Measurements from ENCODE around the gene HSPE1. TPM values are rescaled to one million over a fixed set of nuclear protein-coding genes. Genes with fewer than 3 reads are reported as not detected.
"Not testable (repeated sequence)": the region's sequence is repeated elsewhere in the genome, so short reads cannot be mapped to it uniquely, and the experiment has no call there.

HSPE1 gene
- total RNA-seq, 1 donor from 2014 or later: 66.1 TPM

DNA sequence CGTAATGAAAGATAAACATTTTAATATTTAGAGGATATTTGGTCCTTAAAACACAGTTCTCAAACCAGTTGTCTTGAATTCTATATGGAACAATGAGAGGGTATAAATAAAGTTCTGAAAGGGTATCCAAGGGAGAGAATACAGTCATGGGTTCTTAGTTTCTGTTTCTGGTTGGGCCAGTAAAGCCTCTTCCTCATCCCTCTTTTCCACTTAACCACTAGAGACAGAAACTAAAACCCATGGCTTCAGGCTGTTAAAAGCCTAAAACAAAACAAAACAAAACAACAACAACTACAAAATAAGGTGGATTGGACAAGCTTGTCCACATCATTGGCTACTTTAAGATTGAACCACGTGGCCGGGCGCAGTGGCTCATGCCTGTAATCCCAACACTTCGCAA, 28.0 kb upstream of the HSPE1 start:
- DNase-seq (no peak), ATAC-seq (no peak)
- no peak overlapping the region for H3K4me3 ChIP-seq
- no peak overlapping the region for H3K27ac ChIP-seq
- intact Hi-C loops (cut with DNase I): loop anchor here (10.0 kb wide), 1 partner anchor 57 kb away; no protein-coding TSS in a partner anchor
- no peaks in the 10 kb centered on the region for H3K9me3 ChIP-seq
- H3K4me1 ChIP-seq: no peaks in the 10 kb centered on the region
- peaks cover 95% of the 10 kb centered on the region for H3K36me3 ChIP-seq
- no peaks in the 10 kb centered on the region for H3K27me3 ChIP-seq
- TF ChIP-seq, protein P1, sequence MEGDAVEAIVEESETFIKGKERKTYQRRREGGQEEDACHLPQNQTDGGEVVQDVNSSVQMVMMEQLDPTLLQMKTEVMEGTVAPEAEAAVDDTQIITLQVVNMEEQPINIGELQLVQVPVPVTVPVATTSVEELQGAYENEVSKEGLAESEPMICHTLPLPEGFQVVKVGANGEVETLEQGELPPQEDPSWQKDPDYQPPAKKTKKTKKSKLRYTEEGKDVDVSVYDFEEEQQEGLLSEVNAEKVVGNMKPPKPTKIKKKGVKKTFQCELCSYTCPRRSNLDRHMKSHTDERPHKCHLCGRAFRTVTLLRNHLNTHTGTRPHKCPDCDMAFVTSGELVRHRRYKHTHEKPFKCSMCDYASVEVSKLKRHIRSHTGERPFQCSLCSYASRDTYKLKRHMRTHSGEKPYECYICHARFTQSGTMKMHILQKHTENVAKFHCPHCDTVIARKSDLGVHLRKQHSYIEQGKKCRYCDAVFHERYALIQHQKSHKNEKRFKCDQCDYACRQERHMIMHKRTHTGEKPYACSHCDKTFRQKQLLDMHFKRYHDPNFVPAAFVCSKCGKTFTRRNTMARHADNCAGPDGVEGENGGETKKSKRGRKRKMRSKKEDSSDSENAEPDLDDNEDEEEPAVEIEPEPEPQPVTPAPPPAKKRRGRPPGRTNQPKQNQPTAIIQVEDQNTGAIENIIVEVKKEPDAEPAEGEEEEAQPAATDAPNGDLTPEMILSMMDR (IDR thresholded peaks at IDR 0.05): no peak

DNA sequence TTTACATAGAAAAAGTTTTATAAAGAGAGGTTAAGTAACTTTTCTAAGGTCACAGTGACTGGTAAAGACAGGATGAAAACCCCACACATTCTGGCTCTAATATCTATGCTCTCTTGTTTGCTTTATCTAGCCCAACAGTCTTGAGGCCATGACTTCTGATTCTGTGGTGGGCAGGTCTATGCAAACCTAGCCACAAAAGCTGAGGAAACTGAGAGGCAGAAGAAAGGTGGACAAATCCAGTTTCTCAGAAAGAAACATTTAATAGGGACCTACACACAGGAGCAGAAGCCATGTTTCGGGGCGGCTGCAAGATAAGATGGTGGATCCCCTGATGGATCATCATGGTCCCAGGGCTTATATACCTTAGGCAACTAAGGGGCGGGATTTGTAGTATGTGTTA, 22.4 kb upstream of the HSPE1 start:
- ATAC-seq: no peak
- intact Hi-C loops (cut with DNase I): loop anchor here (10.0 kb wide), 1 partner anchor 63 kb away; no protein-coding TSS in a partner anchor
- Histone ChIP-seq H3K9me3 (no peaks in the 10 kb centered on the region), H3K27me3 (no peaks in the 10 kb centered on the region), H3K4me1 (no peaks in the 10 kb centered on the region), H3K27ac (no peak overlapping the region), H3K4me3 (no peak overlapping the region), H3K36me3 (peaks cover 49% of the 10 kb centered on the region)
- no peak for DNase-seq
- TF ChIP-seq, protein P1 (IDR thresholded peaks at IDR 0.05): no peak

DNA sequence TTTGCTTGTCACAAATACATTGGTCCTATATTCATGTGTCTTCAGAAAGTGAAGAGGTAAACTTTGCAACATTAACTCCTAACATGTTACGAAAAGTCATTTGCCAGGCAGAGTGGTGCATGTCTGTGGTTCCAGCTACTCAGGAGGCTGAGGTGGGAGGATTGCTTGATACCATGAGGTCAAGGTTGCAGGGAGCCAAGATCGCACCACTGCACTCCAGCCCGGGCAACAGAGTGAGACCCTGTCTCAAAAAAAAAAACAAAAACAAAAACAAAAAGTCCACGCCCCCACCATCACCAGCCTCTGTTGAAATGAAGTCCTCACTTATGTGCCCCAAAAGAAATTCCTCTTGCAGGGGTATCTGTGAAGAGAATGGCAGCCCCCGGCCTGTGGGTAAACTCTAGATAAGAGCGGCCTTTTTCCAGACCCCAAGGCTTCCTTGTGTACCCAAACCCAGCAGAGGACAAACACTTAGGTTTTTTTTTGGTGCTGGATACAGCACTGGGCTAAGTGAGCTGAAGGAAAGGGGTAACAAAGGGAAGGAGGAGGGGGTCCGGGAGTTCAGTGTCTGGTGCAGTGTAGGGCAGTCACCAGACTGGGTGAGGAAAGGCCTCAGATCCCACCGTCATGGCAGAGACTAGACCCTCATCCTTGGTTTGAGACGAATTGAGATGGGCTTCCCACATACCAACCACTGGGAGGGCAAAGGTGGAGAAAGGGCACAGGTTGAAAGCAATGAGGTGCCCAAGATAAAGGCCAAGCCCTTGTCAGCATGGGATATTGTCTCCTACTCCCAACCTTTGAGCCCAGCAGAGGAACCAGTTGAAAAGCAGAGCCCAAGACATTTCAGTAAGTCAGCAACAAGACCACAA, 19.8 kb upstream of the HSPE1 start:
- Histone ChIP-seq H3K9me3 (peaks cover 11% of the 10 kb centered on the region), H3K36me3 (peaks cover 28% of the 10 kb centered on the region), H3K4me3 (no peak overlapping the region), H3K27me3 (no peaks in the 10 kb centered on the region), H3K27ac (no peak overlapping the region), H3K4me1 (no peaks in the 10 kb centered on the region)
- ATAC-seq (peak; percentile 23), DNase-seq (no peak)
- intact Hi-C loops (cut with DNase I): no loop called here
- TF ChIP-seq, protein P1 (IDR thresholded peaks at IDR 0.05): no peak

DNA sequence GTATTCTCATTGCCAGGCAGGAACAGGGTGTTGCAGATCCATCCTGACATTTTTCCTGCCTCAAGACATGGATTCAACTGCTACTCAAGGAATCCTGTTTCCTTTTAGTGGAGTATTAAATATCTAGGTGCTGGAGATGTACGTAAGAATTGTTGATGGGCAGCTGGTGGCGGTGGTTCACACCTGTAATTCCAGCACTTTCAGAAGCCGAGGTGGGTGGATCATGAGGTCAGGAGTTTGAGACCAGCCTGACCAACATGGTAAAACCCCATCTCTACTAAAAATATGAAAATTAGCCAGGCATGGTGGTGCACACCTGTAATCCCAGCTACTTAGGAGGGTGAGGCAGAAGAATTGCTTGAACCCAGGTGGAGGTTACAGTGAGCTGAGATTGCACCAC, 15.9 kb upstream of the HSPE1 start:
- H3K27ac ChIP-seq; DNase-seq; intact Hi-C loops (cut with DNase I); H3K27me3 ChIP-seq; ATAC-seq; H3K4me1 ChIP-seq; H3K4me3 ChIP-seq: not testable (repeated sequence)
- H3K36me3 ChIP-seq: peaks cover 36% of the 10 kb centered on the region
- H3K9me3 ChIP-seq: peaks cover 11% of the 10 kb centered on the region

DNA sequence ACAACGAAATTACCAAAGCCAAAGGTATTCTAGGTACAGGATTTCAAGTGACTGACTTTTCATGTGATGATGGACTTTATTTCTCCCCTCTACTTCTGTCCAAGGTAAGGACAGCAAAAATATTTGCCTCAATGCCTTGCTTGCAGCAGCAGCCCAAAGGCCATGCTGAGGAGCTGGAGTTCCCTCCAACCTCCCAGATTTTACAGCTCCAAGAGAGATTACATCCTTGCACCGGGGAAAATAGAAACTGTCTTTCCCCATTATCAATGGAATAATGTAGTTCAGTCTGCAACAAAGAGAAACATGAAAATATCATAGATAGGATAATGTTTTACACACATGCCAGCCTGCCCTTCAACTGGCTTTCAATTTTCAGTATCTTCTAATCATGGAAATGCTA, 14.0 kb upstream of the HSPE1 start:
- Histone ChIP-seq H3K9me3 (peaks cover 11% of the 10 kb centered on the region), H3K36me3 (peaks cover 55% of the 10 kb centered on the region), H3K4me1 (no peaks in the 10 kb centered on the region), H3K27me3 (no peaks in the 10 kb centered on the region), H3K4me3 (no peak overlapping the region), H3K27ac (no peak overlapping the region)
- ATAC-seq: no peak
- intact Hi-C loops (cut with DNase I): no loop called here
- TF ChIP-seq, protein P1 (IDR thresholded peaks at IDR 0.05): no peak
- DNase-seq: no peak

DNA sequence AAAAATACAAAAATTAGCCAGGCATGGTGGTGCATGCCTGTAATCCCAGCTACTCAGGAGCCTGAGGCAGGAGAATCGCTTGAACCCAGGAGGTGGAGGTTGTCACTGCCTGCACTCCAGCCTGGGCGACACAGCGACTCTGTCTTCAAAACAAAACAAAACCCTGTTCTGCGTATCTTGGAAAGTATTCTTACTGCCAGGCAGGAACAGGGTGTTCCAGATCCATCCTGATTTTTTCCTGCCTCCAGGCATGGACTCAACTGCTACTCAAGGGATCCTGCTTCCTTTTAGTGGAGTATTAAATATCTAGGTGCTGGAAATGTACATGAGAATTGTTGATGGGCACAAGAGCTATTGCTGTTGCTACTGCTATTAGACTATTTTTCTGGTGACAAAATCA, 12.8 kb upstream of the HSPE1 start:
- Histone ChIP-seq H3K9me3 (peaks cover 11% of the 10 kb centered on the region), H3K4me3 (no peak overlapping the region), H3K27me3 (no peaks in the 10 kb centered on the region), H3K36me3 (peaks cover 67% of the 10 kb centered on the region), H3K27ac (no peak overlapping the region), H3K4me1 (no peaks in the 10 kb centered on the region)
- DNase-seq (no peak), ATAC-seq (no peak)
- TF ChIP-seq, protein P1 (IDR thresholded peaks at IDR 0.05): no peak
- intact Hi-C loops (cut with DNase I): no loop called here

All from upper lobe of right lung (tissue), 1 donor.